Suppressor macrophage (primary cell): ENCODE measurements around the gene TMED10.

ENCODE experiments used
- DNase-seq, 4 experiments: peaks; one replicate each; pipeline ENCODE4 v3.0.0-alpha.2; 2020 to 2022
- total RNA-seq, 17 experiments: gene quantifications; one replicate each; lab custom pipeline; 2026; ENCODE audit warnings: mixed read lengths in 6 of 17, inconsistent platforms in 3 of 17; lab: John Stamatoyannopoulos, UW

Gene TMED10
- 221 to 558 (median 340) reads per million in 17 experiments for total RNA-seq

GRCh38 chr14:75176142-75176820, at the start of gene TMED10:
TSS of gene TMED10 (minus strand) at chr14:75176612. CDS start at chr14:75176579, 33 bp downstream.
- peak; percentile 94 to 97 (median 95) for DNase-seq

GRCh38 chr14:75224561-75224960, 48.1 kb upstream of the TMED10 start:
- no peak for DNase-seq

- DNase-seq: peak; percentile 85 to 93 (median 89)
These were observed 47.3 kb upstream of the TMED10 start for GRCh38 chr14:75223664-75224154.

- peak; percentile 91 to 96 (median 92) for DNase-seq
These were observed 45.8 kb upstream of the TMED10 start for GRCh38 chr14:75222208-75222701.

GRCh38 chr14:75221797-75222196, 45.4 kb upstream of the TMED10 start:
- no peak for DNase-seq

GRCh38 chr14:75220156-75220555, 43.7 kb upstream of the TMED10 start:
- DNase-seq: peak; percentile 66 to 79 (median 77)

GRCh38 chr14:75217508-75218206, 41.2 kb upstream of the TMED10 start:
- DNase-seq: no peak

- no peak for DNase-seq
These were observed 40.1 kb upstream of the TMED10 start for GRCh38 chr14:75216427-75217006.

GRCh38 chr14:75215520-75215919, 39.1 kb upstream of the TMED10 start:
- no peak for DNase-seq

GRCh38 chr14:75214558-75214957, 38.1 kb upstream of the TMED10 start:
- no peak for DNase-seq

- DNase-seq: peak; percentile 44 to 68 (median 61)
These were observed 36.8 kb upstream of the TMED10 start for GRCh38 chr14:75213172-75213571.

GRCh38 chr14:75208843-75209242, 32.4 kb upstream of the TMED10 start:
- no peak for DNase-seq

- DNase-seq: no peak
These were observed 29.8 kb upstream of the TMED10 start for GRCh38 chr14:75206190-75206589.

GRCh38 chr14:75205591-75205990, 29.2 kb upstream of the TMED10 start:
- peak; percentile 65 to 86 (median 80) for DNase-seq

GRCh38 chr14:75204116-75204515, 27.7 kb upstream of the TMED10 start:
- DNase-seq: no peak

GRCh38 chr14:75202657-75203056, 26.2 kb upstream of the TMED10 start:
- DNase-seq: no peak

- no peak for DNase-seq
These were observed 24.7 kb upstream of the TMED10 start for GRCh38 chr14:75201087-75201486.

- DNase-seq: no peak
These were observed 24.0 kb upstream of the TMED10 start for GRCh38 chr14:75200451-75200850.

- peak in 1 of 4 experiments; percentile 17 for DNase-seq
These were observed 22.0 kb upstream of the TMED10 start for GRCh38 chr14:75198291-75198933.

- no peak for DNase-seq
These were observed 20.9 kb upstream of the TMED10 start for GRCh38 chr14:75197338-75197737.

- DNase-seq: peak; percentile 75 to 87 (median 81)
These were observed 20.1 kb upstream of the TMED10 start for GRCh38 chr14:75196468-75196867.

GRCh38 chr14:75196064-75196463, 19.7 kb upstream of the TMED10 start:
- DNase-seq: no peak

GRCh38 chr14:75191100-75191499, 14.7 kb upstream of the TMED10 start:
- DNase-seq: no peak
